ENCODE results near the gene TMEM234.

TMEM234 gene

DNA sequence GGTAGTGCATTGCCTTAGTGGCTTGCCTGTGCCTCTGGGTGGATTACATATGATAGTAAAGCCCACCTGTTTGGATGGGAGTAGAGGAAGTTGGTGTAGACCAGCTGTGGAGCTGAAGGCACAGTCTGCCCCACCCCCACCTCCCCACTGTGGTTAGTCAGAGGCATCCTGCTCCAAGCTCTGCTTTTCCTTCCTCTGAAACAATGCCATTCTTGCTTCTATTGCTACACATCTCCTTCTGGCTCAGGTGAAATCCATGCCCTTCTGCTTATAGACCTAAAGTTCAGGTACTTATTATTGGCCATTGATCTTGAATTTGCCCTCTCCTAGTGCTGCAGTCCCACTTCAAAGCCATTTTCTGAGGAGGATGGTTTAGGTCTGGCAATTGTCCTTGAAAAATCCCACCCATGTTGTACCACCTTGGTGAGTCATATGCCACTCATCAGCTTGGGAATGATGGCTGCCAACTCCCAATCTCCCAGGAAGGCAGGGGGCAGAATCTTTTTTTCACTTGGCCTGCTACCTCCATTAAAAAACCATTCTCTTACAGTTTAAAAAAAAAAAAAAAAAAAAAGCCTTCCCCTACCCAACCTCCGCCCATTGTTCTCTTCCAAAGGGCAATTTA, 49.4 kb downstream of the TMEM234 start:
- peak; percentile 57 for DNase-seq (ENCODE audit: low spot score)

DNA sequence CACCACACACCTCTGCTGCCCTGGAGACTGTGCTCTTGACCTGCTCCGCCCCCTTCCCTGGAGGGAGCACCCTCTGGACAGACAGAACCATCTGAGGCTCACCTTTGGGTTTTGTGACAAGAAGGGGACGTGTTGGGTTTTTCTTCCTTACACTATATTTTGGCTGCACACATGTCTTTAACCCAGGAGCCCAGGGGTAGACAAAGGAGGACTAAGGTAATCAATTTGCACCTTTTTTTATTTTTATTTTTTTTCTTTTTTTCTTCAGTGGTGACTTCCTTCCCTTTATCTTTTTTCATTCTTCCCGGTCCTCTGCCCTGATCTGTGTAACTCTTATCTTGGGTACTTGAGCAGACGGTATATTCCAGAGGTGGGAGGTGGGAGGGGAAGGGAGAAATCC, 51.2 kb downstream of the TMEM234 start:
- DNase-seq (ENCODE audit: low spot score) = no peak
